H9 (cell line): ENCODE measurements around the gene LAMA3. TPM values are rescaled to one million over a fixed set of nuclear protein-coding genes. Genes with fewer than 3 reads are reported as not detected.

Source experiments
- DNase-seq: peaks from one replicate; pipeline ENCODE4 v3.0.0-alpha.2; 2017
- H2AFZ ChIP-seq: one replicate; pipeline ENCODE4 v1.6.1; 2013; ENCODE audit warnings: mild to moderate bottlenecking, low read length, control low read depth, moderate library complexity
- H2AK5ac ChIP-seq: 2 replicates; pipeline ENCODE4 v1.6.1; 2013; ENCODE audit warnings: low read length, control low read depth, mixed read lengths; ENCODE audit not compliant: insufficient read length
- H2BK120ac ChIP-seq: one replicate; pipeline ENCODE4 v1.6.1; 2013; ENCODE audit warnings: low read depth, mild to moderate bottlenecking, low read length, control low read depth, inconsistent platforms; ENCODE audit not compliant: poor library complexity, severe bottlenecking
- H2BK12ac ChIP-seq: 2 replicates; pipeline ENCODE4 v1.6.1; 2013; ENCODE audit warnings: low read length, control low read depth, mixed read lengths, low read depth; ENCODE audit not compliant: insufficient read length
- H2BK15ac ChIP-seq: 2 replicates; pipeline ENCODE4 v1.6.1; 2013; ENCODE audit warnings: low read depth, low read length, control low read depth
- H2BK20ac ChIP-seq: one replicate; pipeline ENCODE4 v1.6.1; 2013; ENCODE audit warnings: low read depth, mild to moderate bottlenecking, low read length, control low read depth, inconsistent platforms; ENCODE audit not compliant: poor library complexity, severe bottlenecking
- H2BK5ac ChIP-seq: 2 replicates; pipeline ENCODE4 v1.6.1; 2013; ENCODE audit warnings: low read length, control low read depth, mixed read lengths; ENCODE audit not compliant: insufficient read length
- H3K14ac ChIP-seq: 2 replicates; pipeline ENCODE4 v1.6.1; 2013; ENCODE audit warnings: low read length, control low read depth; ENCODE audit not compliant: insufficient read depth
- H3K18ac ChIP-seq: 2 replicates; pipeline ENCODE4 v1.6.1; 2013; ENCODE audit warnings: low read depth, mild to moderate bottlenecking, mixed read lengths, low read length, control low read depth; ENCODE audit not compliant: insufficient read length
- H3K23ac ChIP-seq: 2 replicates; pipeline ENCODE4 v1.6.1; 2013; ENCODE audit warnings: low read length, control low read depth, mixed read lengths, low read depth; ENCODE audit not compliant: insufficient read length
- H3K23me2 ChIP-seq: 2 replicates; pipeline ENCODE4 v1.6.1; 2013; ENCODE audit warnings: low read depth, mild to moderate bottlenecking, mixed read lengths, low read length, control low read depth; ENCODE audit not compliant: insufficient read length, poor library complexity, severe bottlenecking
- H3K27ac ChIP-seq: 2 replicates; pipeline ENCODE4 v1.5.1; 2013; ENCODE audit warnings: low read length, control low read depth, mixed read lengths, low read depth; ENCODE audit not compliant: insufficient read length
- H3K27me3 ChIP-seq: 2 replicates; pipeline ENCODE4 v1.6.1; 2013; ENCODE audit warnings: low read length, control low read depth, inconsistent platforms; ENCODE audit not compliant: insufficient read depth
- H3K4ac ChIP-seq: 2 replicates; pipeline ENCODE4 v1.6.1; 2013; ENCODE audit warnings: low read depth, mild to moderate bottlenecking, control low read depth, inconsistent platforms, low read length, moderate library complexity
- H3K4me1 ChIP-seq: 2 replicates; pipeline ENCODE4 v1.6.1; 2013; ENCODE audit warnings: low read length, control low read depth, inconsistent platforms; ENCODE audit not compliant: insufficient read depth
- H3K4me2 ChIP-seq: 2 replicates; pipeline ENCODE4 v1.6.1; 2013; ENCODE audit warnings: low read length, control low read depth, mixed read lengths; ENCODE audit not compliant: insufficient read length, insufficient read depth
- H3K56ac ChIP-seq: 2 replicates; pipeline ENCODE4 v1.6.1; 2013; ENCODE audit warnings: low read depth, mild to moderate bottlenecking, mixed read lengths, low read length, control low read depth; ENCODE audit not compliant: insufficient read length
- H3K79me1 ChIP-seq: 2 replicates; pipeline ENCODE4 v1.6.1; 2013; ENCODE audit warnings: low read depth, mild to moderate bottlenecking, moderate library complexity, low read length, control low read depth, inconsistent platforms; ENCODE audit not compliant: insufficient read depth, poor library complexity, severe bottlenecking
- H3K79me2 ChIP-seq: 2 replicates; pipeline ENCODE4 v1.6.1; 2013; ENCODE audit warnings: low read length, control low read depth, inconsistent platforms; ENCODE audit not compliant: insufficient read depth
- H3K9ac ChIP-seq: 2 replicates; pipeline ENCODE4 v1.6.1; 2013; ENCODE audit warnings: low read length, control low read depth, mixed read lengths; ENCODE audit not compliant: insufficient read length; ENCODE audit errors: extremely low read depth
- H3K9me3 ChIP-seq: one replicate; pipeline ENCODE4 v1.6.1; 2013; ENCODE audit warnings: low read depth, low read length, inconsistent platforms; ENCODE audit not compliant: control insufficient read depth
- H3T11ph ChIP-seq: one replicate; pipeline ENCODE4 v1.6.1; 2013; ENCODE audit warnings: mild to moderate bottlenecking, low read length, control low read depth, inconsistent platforms
- H4K20me1 ChIP-seq: one replicate; pipeline ENCODE4 v1.6.1; 2013; ENCODE audit not compliant: control insufficient read depth, insufficient read length, insufficient read depth
- H4K5ac ChIP-seq: 2 replicates; pipeline ENCODE4 v1.6.1; 2013; ENCODE audit warnings: low read depth, mild to moderate bottlenecking, mixed read lengths, low read length, control low read depth; ENCODE audit not compliant: insufficient read length
- H4K8ac ChIP-seq: replicated peaks from 2 replicates; pipeline ENCODE4 v1.6.1; 2013; ENCODE audit warnings: low read length, control low read depth, mixed read lengths, low read depth; ENCODE audit not compliant: insufficient read length
- H4K91ac ChIP-seq: 2 replicates; pipeline ENCODE4 v1.6.1; 2013; ENCODE audit warnings: low read depth, mild to moderate bottlenecking, moderate library complexity, mixed read lengths, low read length, control low read depth; ENCODE audit not compliant: insufficient read length
- H3K27ac Mint-ChIP-seq, 3 experiments: 2 replicates in 2 of 3; 3 replicates in 1 of 3; pipeline ENCODE4 v1.8.0; 2020 to 2021; ENCODE audit warnings: mixed read lengths in 3 of 3, mild to moderate bottlenecking in 1 of 3, moderate library complexity in 1 of 3
- H3K27me3 Mint-ChIP-seq: 2 replicates; pipeline ENCODE4 v1.8.0; 2021; ENCODE audit warnings: low read depth, mild to moderate bottlenecking, moderate library complexity, mixed read lengths
- H3K36me3 Mint-ChIP-seq, 3 experiments: 2 replicates in 2 of 3; 3 replicates in 1 of 3; pipeline ENCODE4 v1.8.0; 2020 to 2021; ENCODE audit warnings: low read depth in 3 of 3, mixed read lengths in 3 of 3; ENCODE audit not compliant: insufficient read depth in 1 of 3
- H3K4me1 Mint-ChIP-seq, 2 experiments: 2 replicates each; pipeline ENCODE4 v1.8.0; 2020; ENCODE audit warnings: mixed read lengths in 2 of 2
- H3K4me3 Mint-ChIP-seq, 2 experiments: 2 replicates in 1 of 2; 3 replicates in 1 of 2; pipeline ENCODE4 v1.8.0; 2020 to 2021; ENCODE audit warnings: mild to moderate bottlenecking in 2 of 2, mixed read lengths in 2 of 2, moderate library complexity in 1 of 2
- H3K9me3 Mint-ChIP-seq, 2 experiments: 2 replicates in 1 of 2; 3 replicates in 1 of 2; pipeline ENCODE4 v1.8.0; 2020; ENCODE audit warnings: mild to moderate bottlenecking in 2 of 2, mixed read lengths in 2 of 2, moderate library complexity in 1 of 2
- WGBS: extraction: QIAGEN DNeasy Blood & Tissue Kit; methylation state at CpG from one replicate; pipeline ENCODE4 v1.1.7; 2013; ENCODE audit warnings: missing lambda C conversion rate, low lambda C conversion rate, mixed read lengths; ENCODE audit not compliant: insufficient read length; ENCODE audit errors: extremely low coverage; 5-methylcytosine and 5-hydroxymethylcytosine counted together
- total RNA-seq: library from RNA; stranded (reverse); gene quantifications from 2 replicates; pipeline ENCODE4 v1.2.1, GENCODE V29; 2021
- TF ChIP-seq, protein P1 (sequence below): fragments of 200-600 bp; sonication (generic); conservative IDR thresholded peaks from 3 replicates; pipeline ENCODE4 v1.8.0; 2021; ENCODE audit warnings: antibody characterized with exemption, mild to moderate bottlenecking

The LAMA3 gene
- total RNA-seq, 1 experiment from 2014 or later, result 0.33 TPM

DNA sequence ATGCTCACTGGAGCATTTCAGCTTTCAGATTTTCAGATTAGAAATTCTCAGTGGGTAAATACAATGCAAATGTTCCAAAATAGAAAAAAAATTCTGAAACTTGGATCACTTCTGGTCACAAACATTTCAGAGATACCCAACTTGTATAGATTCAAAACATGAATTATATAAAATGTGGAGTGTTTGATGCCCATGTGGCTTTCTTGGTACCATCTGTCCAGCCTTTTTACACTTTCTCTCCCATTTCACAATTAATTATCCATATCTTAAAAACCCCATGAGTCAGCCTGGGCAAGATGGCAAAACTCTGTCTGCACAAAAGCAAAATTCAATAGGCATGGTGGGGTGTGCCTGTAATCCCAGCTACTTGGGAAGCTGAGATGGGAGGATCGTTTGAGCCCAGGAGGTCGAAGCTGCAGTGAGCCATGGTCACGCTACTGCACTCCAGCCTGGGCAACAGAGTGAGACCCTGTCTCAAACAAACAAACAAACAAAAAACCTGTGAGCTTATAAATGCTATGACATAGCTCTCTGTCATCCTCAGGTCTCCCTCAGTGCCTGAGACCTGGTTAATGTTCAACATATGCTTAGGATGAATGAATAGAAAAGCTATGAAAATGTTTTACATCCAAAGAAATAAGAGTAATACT, 179.0 kb downstream of the LAMA3 start:
- H3K4me2 ChIP-seq, result no peak overlapping the region
- Mint-ChIP-seq H3K36me3 (no peaks in the 10 kb centered on the region), H3K4me1 (peaks cover 7 to 15% of the 10 kb centered on the region in 2 experiments), H3K4me3 (no peak overlapping the region), H3K9me3 (no peaks in the 10 kb centered on the region), H3K27ac (no peak overlapping the region), H3K27me3 (peaks cover 11% of the 10 kb centered on the region)
- H3K18ac ChIP-seq, result no peak overlapping the region
- H3K27me3 ChIP-seq, result no peaks in the 10 kb centered on the region; the same call in 1 of the 2 replicates
- H3K27ac ChIP-seq, result no peak overlapping the region
- no peak overlapping the region for H3K14ac ChIP-seq
- TF ChIP-seq, protein P1, sequence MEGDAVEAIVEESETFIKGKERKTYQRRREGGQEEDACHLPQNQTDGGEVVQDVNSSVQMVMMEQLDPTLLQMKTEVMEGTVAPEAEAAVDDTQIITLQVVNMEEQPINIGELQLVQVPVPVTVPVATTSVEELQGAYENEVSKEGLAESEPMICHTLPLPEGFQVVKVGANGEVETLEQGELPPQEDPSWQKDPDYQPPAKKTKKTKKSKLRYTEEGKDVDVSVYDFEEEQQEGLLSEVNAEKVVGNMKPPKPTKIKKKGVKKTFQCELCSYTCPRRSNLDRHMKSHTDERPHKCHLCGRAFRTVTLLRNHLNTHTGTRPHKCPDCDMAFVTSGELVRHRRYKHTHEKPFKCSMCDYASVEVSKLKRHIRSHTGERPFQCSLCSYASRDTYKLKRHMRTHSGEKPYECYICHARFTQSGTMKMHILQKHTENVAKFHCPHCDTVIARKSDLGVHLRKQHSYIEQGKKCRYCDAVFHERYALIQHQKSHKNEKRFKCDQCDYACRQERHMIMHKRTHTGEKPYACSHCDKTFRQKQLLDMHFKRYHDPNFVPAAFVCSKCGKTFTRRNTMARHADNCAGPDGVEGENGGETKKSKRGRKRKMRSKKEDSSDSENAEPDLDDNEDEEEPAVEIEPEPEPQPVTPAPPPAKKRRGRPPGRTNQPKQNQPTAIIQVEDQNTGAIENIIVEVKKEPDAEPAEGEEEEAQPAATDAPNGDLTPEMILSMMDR, result no peak
- H2AFZ ChIP-seq, result no peak overlapping the region
- WGBS, result no CpG with 5 or more reads among the region's 3 CpGs
- H2BK15ac ChIP-seq, result no peak overlapping the region
- no peaks in the 10 kb centered on the region for H3K4me1 ChIP-seq
- no peaks in the 10 kb centered on the region for H3K9me3 ChIP-seq
- H3K4ac ChIP-seq, result no peak overlapping the region
- H2BK20ac ChIP-seq, result no peak overlapping the region
- no peak overlapping the region for H2BK5ac ChIP-seq
- no peak overlapping the region for H3K9ac ChIP-seq
- H4K91ac ChIP-seq, result no peak overlapping the region
- H3K23me2 ChIP-seq, result no peaks in the 10 kb centered on the region
- H3T11ph ChIP-seq, result no peak overlapping the region
- H2BK12ac ChIP-seq, result no peak overlapping the region
- H2AK5ac ChIP-seq, result no peak overlapping the region
- no peak overlapping the region for H4K8ac ChIP-seq
- H2BK120ac ChIP-seq, result no peak overlapping the region
- H3K79me2 ChIP-seq, result no peaks in the 10 kb centered on the region
- no peaks in the 10 kb centered on the region for H4K20me1 ChIP-seq
- H3K79me1 ChIP-seq, result no peaks in the 10 kb centered on the region
- no peak overlapping the region for H4K5ac ChIP-seq
- no peak overlapping the region for H3K56ac ChIP-seq
- H3K23ac ChIP-seq, result no peak overlapping the region
- DNase-seq, result no peak
